AG04450 (cell line): ENCODE data around the gene TMPRSS9. TPM values are rescaled to one million over a fixed set of nuclear protein-coding genes. Genes with fewer than 3 reads are reported as not detected.

Experiments used
- CTCF ChIA-PET: fragments of 300-600, 350-600 bp; formaldehyde crosslinking; extraction: SDS; loops from one replicate; lab custom pipeline; 2022; ENCODE audit warnings: antibody characterized with exemption, inconsistent platforms; lab: Charles Lee
- POLR2A ChIA-PET: fragments of 350-600 bp; formaldehyde crosslinking; extraction: SDS; loops from one replicate; lab custom pipeline; 2021; ENCODE audit warnings: antibody characterized with exemption, inconsistent platforms; lab: Yijun Ruan, JAX
- DNase-seq: peaks from one replicate; pipeline ENCODE4 v3.0.0-alpha.2; 2011; ENCODE audit warnings: low read depth, low spot score
- H3K27ac ChIP-seq: one replicate; pipeline ENCODE4 v1.5.1; 2012; ENCODE audit warnings: low read depth, low read length, control low read depth
- H3K27me3 ChIP-seq: one replicate; pipeline ENCODE4 v1.6.0; 2012; ENCODE audit warnings: low read length; ENCODE audit not compliant: control insufficient read depth, insufficient read depth
- H3K4me3 ChIP-seq: 2 replicates; pipeline ENCODE4 v1.5.1; 2011; ENCODE audit warnings: mild to moderate bottlenecking, low read depth, low read length, control low read depth
- H3K9me3 ChIP-seq: 2 replicates; pipeline ENCODE4 v1.5.1; 2012; ENCODE audit warnings: low read length; ENCODE audit not compliant: control insufficient read depth, insufficient read depth
- CTCF ChIP-seq: IDR thresholded peaks from 2 replicates; pipeline ENCODE4 v1.5.1; 2011; ENCODE audit warnings: low read depth, low read length, control low read depth, inconsistent platforms
- polyA plus RNA-seq: library from polyadenylated mRNA; depleted of rRNA; stranded (reverse); fragments of >200 nt; gene quantifications from 2 replicates; pipeline ENCODE4 v1.2.3, GENCODE V29; 2011; rRNA removed

The TMPRSS9 gene
- polyA plus RNA-seq, 1 experiment = not detected

GRCh38 chr19:2475018-2475701, 115.1 kb downstream of the TMPRSS9 start:
- DNase-seq = no peak
- Histone ChIP-seq H3K27ac (peak overlapping the region; percentile 73), H3K9me3 (peaks cover 4% of the 10 kb centered on the region; the same call in 1 of the 2 replicates), H3K4me3 (peak overlapping the region; percentile 62), H3K27me3 (no peaks in the 10 kb centered on the region)
- TF ChIP-seq CTCF = no peak
- ChIA-PET CTCF (interaction anchor here (2.2 to 3.9 kb wide), 4 partner anchors 104 to 162 kb away, joined by 10 to 27 read pairs (median 16); no protein-coding TSS in a partner anchor), POLR2A (interaction anchor here (0.5 to 4.2 kb wide), 59 partner anchors 8 to 475 kb away, joined by 3 to 266 read pairs (median 8); partner anchors contain the start of genes LMNB2, THOP1, TIMM13 and ZNF555)

Other genes with a start within 250 kb of the TMPRSS9 start
- gene AP3D1, start 208.7 kb upstream of the TMPRSS9 start, polyA plus RNA-seq = 68.2 and 94.4 TPM in 2 replicates
- gene DOT1L, start 196.3 kb upstream of the TMPRSS9 start, polyA plus RNA-seq = 3.2 and 4.3 TPM in 2 replicates
- 38.7 and 39.3 TPM in 2 replicates for gene PLEKHJ1, start 123.9 kb upstream of the TMPRSS9 start, polyA plus RNA-seq
- gene SF3A2, start 123.4 kb upstream of the TMPRSS9 start, polyA plus RNA-seq = 7.0 and 9.5 TPM in 2 replicates
- gene AMH, start 110.9 kb upstream of the TMPRSS9 start, polyA plus RNA-seq = not detected in 2 replicates
- not detected in 2 replicates for gene JSRP1, start 103.8 kb upstream of the TMPRSS9 start, polyA plus RNA-seq
- gene PEAK3, start 78.1 kb upstream of the TMPRSS9 start, polyA plus RNA-seq = 0.04 TPM in 1 of 2 replicates, not detected in the other
- gene LINGO3, start 52.1 kb upstream of the TMPRSS9 start, polyA plus RNA-seq = not detected in 2 replicates
- gene LSM7, start 31.7 kb upstream of the TMPRSS9 start, polyA plus RNA-seq = 137 and 192 TPM in 2 replicates
- 9.9 and 15.7 TPM in 2 replicates for gene SPPL2B, start 31.6 kb upstream of the TMPRSS9 start, polyA plus RNA-seq
- 21.6 and 34.3 TPM in 2 replicates for gene TIMM13, start 67.3 kb downstream of the TMPRSS9 start, polyA plus RNA-seq
- gene LMNB2, start 96.7 kb downstream of the TMPRSS9 start, polyA plus RNA-seq = 49.5 and 54.3 TPM in 2 replicates
- 18.5 and 24.8 TPM in 2 replicates for gene GADD45B, start 115.9 kb downstream of the TMPRSS9 start, polyA plus RNA-seq